Right forelimb (tissue), 1 donor: ENCODE data around the gene CEP83.
"Not testable (repeated sequence)": the region's sequence is repeated elsewhere in the genome, so short reads cannot be mapped to it uniquely, and the experiment has no call there.

Experiments
- DNase-seq: peaks from one replicate; pipeline ENCODE4 v3.0.0-alpha.2; 2018

The CEP83 gene

DNA sequence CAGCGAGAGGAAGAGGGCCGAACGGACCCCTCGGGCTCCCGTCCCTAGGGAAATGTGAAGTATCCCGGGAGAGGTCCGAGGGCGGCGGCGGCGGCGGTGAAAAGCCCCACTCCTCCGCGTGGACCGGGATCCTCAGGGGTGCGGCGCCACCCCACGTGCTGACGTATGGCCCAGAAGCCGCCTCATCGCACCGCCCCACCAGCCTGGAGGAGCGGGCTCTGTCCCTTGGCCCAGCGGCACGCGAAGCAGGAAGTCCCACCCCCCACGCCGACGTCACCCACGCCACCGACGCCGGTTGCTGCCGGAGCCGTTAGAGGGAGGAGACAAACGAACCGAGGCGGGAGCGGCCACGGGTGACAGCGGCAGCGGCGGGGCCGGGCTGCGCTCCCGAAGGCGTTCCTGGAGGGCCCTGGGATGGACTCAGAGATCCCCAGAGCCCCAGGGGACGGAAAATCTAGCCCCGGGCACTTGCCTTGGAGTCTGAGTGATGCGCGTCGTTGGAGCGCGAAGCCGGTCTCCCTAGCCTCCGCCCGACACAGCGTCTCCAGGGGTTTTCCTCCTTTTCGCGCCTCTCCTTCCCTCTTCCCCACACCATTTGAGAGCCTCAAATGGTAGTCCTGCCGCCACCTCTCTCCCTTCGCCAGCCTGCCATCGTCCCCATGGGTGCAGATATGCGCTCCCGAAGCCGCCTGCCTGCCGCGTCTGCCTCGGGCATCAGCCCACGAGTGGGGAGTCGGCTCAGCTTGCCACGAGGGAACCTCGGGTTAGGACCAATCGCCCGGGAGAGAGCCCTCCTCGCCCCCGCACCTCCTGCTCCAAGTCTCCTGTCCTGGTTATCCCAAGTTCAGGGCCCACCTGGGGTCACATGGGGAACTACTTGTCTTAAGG, at the start of gene CEP83:
Gene CEP83, minus strand, starts transcription at position 140 of the 888 bp plus-strand sequence. CDS start 47,377 bp downstream, outside the sequence.
- DNase-seq, result peak; percentile 98

DNA sequence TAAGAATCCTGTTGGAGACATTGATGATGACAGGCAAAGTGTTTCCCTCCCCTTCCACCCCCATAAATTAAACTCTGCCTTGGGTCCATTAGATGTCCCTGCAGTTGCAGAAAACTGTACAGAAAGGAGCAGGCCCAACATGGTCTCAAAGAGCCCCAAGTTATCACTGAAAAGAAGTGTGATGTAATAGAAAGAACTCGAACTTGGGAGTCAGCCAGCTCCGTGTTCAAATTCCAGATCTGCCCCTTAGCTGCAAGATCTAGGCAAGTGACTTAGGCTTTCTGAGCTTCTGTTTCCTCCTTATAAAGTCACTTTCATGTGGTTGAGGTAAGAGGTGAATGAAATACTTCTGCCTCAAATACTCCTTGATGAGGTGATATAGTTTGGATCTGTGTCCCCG, 49.6 kb upstream of the CEP83 start:
- DNase-seq, result no peak

- no peak for DNase-seq
Observed at GRCh38 chr12:94507455-94507854, 47.8 kb upstream of the CEP83 start.

- DNase-seq, result no peak
Observed at GRCh38 chr12:94504386-94504785, 44.7 kb upstream of the CEP83 start.

GRCh38 chr12:94503619-94504018, 44.0 kb upstream of the CEP83 start:
- DNase-seq, result no peak

- DNase-seq, result no peak
Observed at GRCh38 chr12:94500831-94501567, 41.3 kb upstream of the CEP83 start.

- no peak for DNase-seq
Observed at GRCh38 chr12:94498698-94499097, 39.0 kb upstream of the CEP83 start.

GRCh38 chr12:94498073-94498472, 38.4 kb upstream of the CEP83 start:
- DNase-seq, result no peak

DNA sequence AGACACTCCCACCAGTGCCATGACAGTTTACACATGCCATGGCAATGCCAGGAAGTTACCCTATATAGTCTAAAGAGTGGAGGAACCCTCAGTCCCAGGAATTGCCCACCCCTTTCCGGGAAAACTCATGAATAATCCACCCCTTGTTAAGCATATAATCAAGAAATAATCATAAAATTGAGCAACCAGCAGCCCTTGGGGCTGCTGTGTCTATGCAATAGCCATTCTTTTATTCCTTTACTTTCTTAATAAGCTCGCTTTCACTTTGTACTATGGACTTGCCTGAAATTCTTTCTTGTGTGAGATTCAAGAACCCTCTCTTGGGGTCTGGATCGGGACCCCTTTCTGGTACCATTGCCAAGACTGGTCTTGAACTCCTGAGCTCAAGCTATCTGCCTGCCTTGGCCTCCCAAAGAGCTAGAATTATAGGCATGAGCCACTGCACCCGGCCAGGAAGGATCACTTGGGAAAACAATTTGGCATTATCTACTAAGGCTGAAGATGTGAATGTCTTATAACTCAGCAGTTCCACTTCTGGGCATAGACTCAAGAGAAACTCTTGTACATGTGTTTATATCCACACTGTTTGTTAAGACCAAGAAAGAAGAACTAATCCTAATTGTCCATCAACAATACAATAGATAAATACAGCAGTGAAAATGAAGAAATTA, 35.9 kb upstream of the CEP83 start:
- DNase-seq, result no peak

DNA sequence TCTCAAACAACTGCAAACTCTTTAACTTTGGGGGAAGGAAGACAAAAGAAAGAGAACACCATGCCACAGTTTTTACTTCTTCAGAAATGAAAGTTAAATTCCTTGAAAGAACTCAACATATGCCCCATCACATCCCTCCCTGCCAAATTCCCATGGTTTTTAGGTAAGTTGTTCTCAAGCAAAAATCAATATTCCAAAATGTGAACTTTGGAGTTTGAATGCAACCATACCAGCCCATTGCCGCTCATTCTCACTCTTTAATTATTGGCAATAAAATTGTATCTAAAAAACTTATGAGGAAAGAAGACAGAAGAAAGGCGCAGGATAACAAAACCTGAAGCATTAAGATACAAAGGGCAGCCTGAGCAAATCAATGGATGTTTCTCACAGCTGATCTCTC, 31.8 kb upstream of the CEP83 start:
- DNase-seq, result no peak

GRCh38 chr12:94488463-94488862, 28.8 kb upstream of the CEP83 start:
- DNase-seq, result no peak

DNA sequence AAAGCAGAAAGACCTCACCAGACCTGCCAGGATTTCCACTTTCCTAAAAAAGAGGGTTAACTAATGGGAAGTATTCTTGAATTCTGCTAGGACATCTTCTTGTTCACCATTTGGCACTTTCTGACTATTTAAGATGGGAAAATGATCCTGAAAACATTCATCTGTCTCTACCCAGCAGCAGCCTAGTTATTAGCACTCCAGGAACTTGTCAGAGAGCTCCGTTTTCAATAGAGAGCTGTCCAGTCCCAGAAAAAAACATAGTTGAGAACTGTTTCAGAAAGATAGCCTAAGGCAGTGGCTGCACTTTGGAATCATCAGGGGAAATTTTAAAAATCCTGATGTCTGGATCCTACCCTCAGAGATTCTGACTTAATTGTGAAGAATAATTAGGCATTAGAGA, 22.1 kb upstream of the CEP83 start:
- no peak for DNase-seq

GRCh38 chr12:94469522-94469921, 9.9 kb upstream of the CEP83 start:
- DNase-seq, result no peak

DNA sequence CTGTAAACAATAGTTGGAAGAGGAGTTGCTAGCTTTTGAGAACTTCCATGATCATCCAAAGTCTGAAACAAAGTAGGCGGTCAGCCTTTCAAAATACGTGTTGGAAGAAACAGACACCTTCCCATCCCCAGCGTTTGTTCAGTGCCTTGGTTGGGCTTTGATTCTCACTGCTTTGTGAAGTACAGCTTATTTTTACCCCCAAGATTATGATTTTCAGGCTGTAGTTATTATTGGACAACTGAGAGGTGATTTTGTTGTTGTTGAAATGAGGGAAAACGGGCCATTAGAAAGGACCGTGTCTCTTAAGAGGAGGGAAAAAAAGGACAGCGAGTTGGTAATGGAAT, 921 bp upstream of the CEP83 start:
- no peak for DNase-seq

GRCh38 chr12:94458877-94459727, 565 bp downstream of the CEP83 start:
- no peak for DNase-seq

DNA sequence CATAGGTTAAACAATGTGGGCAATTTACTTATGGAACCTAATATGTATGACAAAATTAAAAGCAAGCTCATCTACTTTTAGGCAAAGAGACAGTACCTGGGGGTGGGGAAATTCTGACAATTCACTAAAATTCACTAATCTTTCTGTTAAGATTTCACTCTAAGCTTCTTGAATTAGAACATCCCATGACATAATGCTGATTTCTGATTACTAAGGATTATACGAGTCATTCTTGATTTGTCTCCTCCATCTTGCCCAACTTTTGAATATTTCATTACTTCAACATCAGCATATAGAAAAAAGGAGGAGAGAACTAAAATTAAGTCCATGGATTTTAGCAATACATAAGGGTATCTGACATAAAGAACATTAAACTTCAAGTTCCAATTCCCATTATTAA, 2.4 kb downstream of the CEP83 start:
- DNase-seq, result no peak

DNA sequence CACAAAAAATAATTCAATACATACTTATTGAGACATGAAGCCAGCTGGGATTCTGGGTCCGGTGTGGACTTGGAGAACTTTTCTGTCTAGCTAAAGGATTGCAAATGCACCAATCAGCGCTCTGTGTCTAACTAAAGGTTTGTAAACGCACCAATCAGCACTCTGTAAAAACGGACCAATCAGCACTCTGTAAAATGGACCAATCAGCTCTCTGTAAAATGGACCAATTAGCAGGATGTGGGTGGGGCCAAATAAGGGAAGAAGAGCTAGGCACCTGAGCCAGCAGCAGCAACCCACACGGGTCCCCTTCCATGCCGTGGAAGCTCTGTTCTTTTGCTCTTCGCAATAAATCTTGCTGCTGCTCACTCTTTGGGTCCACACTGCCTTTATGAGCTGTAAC, 5.3 kb downstream of the CEP83 start:
- not testable (repeated sequence) for DNase-seq

- DNase-seq, result no peak
Observed at GRCh38 chr12:94445662-94446061, 14.0 kb downstream of the CEP83 start.

GRCh38 chr12:94437303-94437702, 22.4 kb downstream of the CEP83 start:
- DNase-seq, result no peak

DNA sequence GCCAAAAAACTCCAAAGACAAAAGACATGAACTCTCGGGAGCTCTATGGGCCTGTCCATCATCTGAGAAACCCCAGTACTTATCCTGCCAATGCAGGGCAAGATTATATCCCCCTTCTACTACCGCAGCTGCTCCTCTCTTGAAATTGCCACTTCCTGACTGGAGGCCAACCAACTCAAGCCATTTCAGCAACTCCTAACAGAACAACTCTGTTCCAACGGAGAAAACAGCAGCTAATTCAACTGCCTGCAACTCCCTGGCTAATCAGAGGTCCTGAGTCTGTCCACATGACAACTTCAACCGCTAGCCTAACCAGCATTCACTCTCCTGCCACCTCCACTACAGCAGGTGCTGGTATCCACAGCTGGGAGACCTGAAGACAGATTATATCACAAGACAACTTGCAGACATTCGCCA, 24.1 kb downstream of the CEP83 start:
- DNase-seq, result no peak

- no peak for DNase-seq
Observed at GRCh38 chr12:94434171-94434570, 25.5 kb downstream of the CEP83 start.

DNA sequence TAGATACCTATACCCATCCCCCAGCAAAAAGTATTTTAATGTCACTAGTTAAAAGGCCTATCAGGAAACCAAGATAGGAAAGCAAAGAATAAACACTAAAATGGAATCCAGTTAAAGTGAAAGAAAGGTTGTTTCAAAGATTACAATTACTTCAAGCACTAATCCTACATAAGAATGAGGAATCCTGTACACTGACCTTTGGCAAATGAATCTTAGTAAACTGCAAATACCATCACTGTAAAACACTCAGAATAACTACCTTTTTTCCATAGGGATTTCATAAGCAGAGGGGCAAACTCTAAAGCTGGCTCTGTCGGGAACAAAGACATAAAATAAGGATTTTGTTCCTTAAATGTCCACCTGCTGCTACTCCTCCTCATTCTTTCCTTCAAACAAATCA, 25.9 kb downstream of the CEP83 start:
- DNase-seq, result no peak

- no peak for DNase-seq
Observed at GRCh38 chr12:94430304-94430703, 29.4 kb downstream of the CEP83 start.
